Mammary microvascular endothelial cell (primary cell): Measurements from ENCODE around the gene GOLGA6L6. TPM values are rescaled to one million over a fixed set of nuclear protein-coding genes. Genes with fewer than 3 reads are reported as not detected.

Experiments used
- total RNA-seq: library from RNA; depleted of rRNA; stranded (reverse); fragments of >200 nt; gene quantifications from 2 replicates; pipeline ENCODE4 v1.2.3, GENCODE V29; 2015

Gene GOLGA6L6
- not detected in 2 replicates for total RNA-seq

DNA sequence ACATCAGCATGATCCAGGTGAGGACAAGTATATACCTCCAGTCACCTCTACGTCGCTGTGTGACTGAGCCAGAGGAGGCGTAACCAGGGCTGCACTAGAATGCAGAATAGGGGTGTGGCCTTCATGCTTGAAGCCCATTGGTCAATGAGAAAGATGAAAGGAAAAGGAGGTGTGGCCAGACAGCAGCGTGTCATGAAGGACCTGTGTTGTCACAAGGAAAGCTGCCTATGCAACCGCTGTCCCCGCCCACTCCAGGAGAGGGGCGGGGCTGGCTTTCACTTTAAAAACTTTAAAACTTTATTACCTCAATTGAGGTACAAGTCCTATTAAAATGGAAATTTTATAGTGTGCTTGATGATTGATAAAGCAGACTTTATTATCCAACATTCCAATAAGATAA lies at the start of gene GOLGA6L6:
Gene GOLGA6L6 (minus strand): TSS at position 101 of the 400 bp plus-strand sequence. CDS start 91 bp downstream, at position 10.

